ENCODE data around the gene SNCAIP.
"Not testable (repeated sequence)": the region's sequence is repeated elsewhere in the genome, so short reads cannot be mapped to it uniquely, and the experiment has no call there.

SNCAIP gene

DNA sequence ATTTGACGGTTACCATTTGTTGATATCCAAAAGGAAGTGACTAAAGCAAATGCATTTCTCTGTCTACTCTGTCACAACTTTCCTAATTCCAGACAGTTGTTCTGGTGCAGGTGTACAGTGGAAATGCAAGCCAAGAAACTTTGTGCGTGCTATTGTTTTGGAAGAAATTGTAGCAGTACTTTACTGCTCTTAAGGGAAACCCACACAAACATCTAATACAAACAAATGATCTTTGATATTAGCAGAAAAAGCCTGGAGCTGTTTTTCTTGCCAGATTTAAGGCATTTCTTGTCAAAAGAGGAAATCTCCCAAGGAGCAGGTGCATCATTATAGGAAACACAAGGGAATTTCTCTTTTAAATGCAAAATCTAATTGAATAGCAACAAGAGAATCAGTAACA lies 2.0 kb downstream of the SNCAIP start:
- DNase-seq (ENCODE audit: low read depth in 1 of 2, low spot score in 1 of 2), result no peak

DNA sequence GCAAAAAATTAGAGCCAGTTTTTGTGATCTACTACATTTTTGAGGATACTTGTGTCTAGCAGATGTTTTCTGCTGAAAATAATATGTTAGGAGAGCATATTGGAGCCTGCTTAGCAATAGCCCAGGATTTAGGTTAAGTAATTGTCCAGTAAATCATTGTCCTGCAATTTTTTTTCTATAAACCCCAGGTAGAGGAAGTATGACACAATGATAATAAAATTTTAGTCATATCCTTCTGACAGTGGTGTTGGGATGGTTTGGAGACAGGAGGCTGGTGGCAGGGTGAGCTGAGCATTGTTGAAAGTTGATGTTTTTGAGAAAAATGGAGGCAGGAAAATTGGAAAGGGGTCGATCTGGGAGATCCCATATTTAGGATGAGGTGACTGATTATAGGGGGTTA lies 3.5 kb downstream of the SNCAIP start:
- no peak for DNase-seq (ENCODE audit: low read depth in 1 of 2, low spot score in 1 of 2)

- no peak for DNase-seq (ENCODE audit: low read depth in 1 of 2, low spot score in 1 of 2)
Measured at GRCh38 chr5:122316656-122317055, 4.6 kb downstream of the SNCAIP start.

GRCh38 chr5:122319897-122320296 lies 7.9 kb downstream of the SNCAIP start:
- no peak for DNase-seq (ENCODE audit: low read depth in 1 of 2, low spot score in 1 of 2)

- no peak for DNase-seq (ENCODE audit: low read depth in 1 of 2, low spot score in 1 of 2)
Measured at GRCh38 chr5:122321921-122322320, 9.9 kb downstream of the SNCAIP start.

DNA sequence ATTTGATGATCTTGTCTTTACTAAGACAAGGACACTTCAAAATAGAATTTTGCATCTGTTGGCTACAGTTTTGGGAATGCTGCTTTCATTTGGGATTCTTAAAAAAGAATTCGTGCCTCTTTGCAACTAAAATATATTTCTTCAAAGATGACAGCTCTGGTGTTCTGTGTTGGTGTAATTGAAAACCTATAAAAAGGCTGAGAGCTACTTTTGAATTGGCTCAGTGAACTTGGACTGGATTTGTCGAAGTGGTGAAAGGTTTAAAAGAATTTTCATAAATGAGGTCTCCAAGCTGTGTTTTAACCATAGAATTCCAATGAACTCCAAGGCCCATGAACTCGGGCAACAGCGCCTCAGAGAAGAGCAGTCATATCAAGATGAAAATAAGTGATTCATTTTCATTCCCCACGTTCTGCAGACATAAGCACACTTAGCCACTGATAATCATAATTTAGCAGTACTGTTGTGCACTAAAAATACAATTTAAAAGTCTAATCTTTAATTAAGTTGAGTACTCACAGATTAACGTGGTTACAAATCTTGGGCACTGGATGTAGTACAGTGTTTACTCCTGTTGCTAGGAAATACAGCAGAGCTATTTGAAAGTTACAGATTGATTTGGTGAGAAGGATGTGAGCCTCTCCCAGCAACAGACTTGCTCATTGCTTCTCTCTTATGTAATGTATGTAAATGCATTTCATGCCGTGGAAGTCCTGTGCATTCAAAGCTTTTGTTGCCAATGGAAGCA lies 10.9 kb downstream of the SNCAIP start:
- DNase-seq (ENCODE audit: low read depth in 1 of 2, low spot score in 1 of 2), result no peak

GRCh38 chr5:122323738-122324137 lies 11.7 kb downstream of the SNCAIP start:
- no peak for DNase-seq (ENCODE audit: low read depth in 1 of 2, low spot score in 1 of 2)

GRCh38 chr5:122327110-122327509 lies 15.1 kb downstream of the SNCAIP start:
- no peak for DNase-seq (ENCODE audit: low read depth in 1 of 2, low spot score in 1 of 2)

DNA sequence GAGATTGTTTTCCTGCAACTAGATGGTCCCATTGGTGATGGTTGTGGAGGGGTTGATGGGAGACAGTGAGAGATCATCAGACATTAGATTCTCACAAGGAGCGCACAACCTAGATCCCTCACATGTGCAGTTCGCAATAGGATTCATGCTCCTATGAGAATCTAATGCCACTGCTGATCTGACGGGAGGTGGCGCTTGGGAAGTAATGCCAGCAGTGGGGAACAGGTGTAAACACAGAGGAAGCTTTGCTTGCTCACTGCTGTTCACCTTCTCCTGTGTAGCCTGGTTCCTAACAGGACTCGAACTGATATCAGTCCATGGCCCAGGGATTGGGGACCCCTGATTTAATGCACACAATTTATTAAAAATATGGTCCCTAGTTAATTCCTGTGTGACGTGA lies 18.8 kb downstream of the SNCAIP start:
- no peak for DNase-seq (ENCODE audit: low read depth in 1 of 2, low spot score in 1 of 2)

DNA sequence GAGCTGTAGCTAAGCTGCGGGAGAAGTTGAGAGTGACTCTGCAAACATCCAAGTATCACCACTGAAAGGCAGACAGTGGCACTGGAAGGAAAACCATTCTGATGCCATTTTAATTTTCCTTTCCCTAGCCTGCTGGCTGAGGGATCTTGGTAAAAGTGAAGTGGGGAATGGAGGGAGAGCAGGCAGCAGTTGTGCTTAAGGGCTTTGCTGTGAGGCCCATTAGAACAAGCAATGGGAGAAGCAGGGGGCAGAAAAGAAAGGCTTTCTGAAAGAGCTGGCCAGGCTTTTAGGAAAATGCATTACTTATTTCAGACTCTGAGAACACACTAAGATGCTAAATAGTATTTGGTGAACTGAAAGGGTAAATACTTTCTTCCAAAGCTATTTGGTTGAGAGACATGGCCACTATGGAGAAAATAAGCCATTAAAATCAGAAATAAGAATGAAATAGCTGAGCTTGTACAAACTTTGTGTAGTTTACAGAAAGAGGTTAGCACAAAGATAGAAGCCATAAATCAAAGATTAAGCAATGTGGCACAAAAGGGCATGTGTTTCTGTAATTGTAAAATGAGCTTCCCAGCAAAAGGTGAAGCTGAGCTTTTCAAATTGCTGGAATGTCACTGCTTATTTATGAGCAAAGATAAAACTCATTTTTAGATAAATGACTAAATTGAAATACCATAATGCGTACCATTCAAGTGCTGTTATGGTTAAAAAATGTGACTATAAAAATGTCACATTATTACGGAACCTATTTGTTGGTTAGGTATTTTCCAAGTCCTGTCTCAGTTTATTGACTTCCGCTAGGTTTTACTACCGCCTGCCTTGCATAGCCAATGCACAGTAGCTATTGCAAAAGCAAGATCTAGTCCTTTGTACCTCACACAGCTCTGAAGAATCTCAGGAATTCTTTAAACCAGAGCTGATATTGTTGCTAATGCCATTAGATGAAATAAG lies 20.8 kb downstream of the SNCAIP start:
- DNase-seq (ENCODE audit: low read depth in 1 of 2, low spot score in 1 of 2), result no peak

- no peak for DNase-seq (ENCODE audit: low read depth in 1 of 2, low spot score in 1 of 2)
Measured at GRCh38 chr5:122333564-122333963, 21.5 kb downstream of the SNCAIP start.

- DNase-seq (ENCODE audit: low read depth in 1 of 2, low spot score in 1 of 2), result no peak
Measured at GRCh38 chr5:122339591-122339990, 27.6 kb downstream of the SNCAIP start.

GRCh38 chr5:122341087-122341486 lies 29.1 kb downstream of the SNCAIP start:
- no peak for DNase-seq (ENCODE audit: low read depth in 1 of 2, low spot score in 1 of 2)

GRCh38 chr5:122342256-122342655 lies 30.2 kb downstream of the SNCAIP start:
- no peak for DNase-seq (ENCODE audit: low read depth in 1 of 2, low spot score in 1 of 2)

DNA sequence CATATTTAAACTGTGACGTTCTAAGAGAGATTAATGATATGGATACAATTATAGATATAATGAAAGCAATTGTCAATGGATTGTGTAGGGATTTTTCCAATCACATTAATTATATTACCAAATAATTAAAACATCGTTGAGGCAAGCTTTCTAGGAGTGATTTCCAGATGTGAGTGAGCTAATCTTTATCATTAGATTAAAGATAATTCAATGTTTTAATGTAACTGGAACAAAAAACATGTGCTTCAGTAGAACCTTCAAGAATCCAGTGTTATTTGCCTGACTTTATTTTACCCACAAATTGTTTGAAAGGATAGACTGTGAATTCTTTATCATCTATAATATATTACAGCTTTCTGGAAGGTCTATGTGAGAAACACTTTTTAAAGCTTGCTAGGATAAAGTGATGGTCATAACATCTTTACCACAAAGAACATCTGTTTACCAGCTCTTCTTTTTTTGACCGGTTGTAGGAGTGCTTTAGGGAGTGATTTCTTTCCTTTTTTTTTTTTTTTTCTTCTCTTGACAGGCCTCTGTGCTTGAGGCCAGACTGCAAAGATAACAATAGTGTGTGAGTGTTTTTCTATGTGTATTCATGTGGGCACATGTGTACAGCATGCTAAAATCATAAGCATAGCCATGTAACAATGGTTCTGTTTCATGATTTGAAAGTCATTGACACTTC lies 35.0 kb downstream of the SNCAIP start:
- DNase-seq (ENCODE audit: low read depth in 1 of 2, low spot score in 1 of 2), result no peak

DNA sequence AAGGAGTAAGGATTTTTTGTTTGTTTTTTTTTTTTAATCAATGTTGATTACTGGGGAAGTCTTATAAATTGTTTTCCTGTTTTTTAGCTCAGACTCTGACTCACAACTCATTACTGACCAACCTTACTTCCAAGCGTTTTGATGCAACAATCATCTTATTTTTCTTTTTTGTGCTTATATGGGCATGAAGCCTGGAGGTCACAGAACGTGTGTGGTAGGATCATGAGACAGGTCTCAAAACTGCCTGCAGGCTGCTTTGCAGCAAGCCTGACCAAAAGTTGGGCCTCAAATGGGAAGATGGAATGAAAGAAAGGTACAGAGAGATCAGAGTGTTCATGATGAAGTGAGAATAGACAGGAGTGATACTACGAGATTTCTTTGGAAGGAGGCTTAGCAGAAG lies 38.5 kb downstream of the SNCAIP start:
- DNase-seq (ENCODE audit: low read depth in 1 of 2, low spot score in 1 of 2), result no peak

DNA sequence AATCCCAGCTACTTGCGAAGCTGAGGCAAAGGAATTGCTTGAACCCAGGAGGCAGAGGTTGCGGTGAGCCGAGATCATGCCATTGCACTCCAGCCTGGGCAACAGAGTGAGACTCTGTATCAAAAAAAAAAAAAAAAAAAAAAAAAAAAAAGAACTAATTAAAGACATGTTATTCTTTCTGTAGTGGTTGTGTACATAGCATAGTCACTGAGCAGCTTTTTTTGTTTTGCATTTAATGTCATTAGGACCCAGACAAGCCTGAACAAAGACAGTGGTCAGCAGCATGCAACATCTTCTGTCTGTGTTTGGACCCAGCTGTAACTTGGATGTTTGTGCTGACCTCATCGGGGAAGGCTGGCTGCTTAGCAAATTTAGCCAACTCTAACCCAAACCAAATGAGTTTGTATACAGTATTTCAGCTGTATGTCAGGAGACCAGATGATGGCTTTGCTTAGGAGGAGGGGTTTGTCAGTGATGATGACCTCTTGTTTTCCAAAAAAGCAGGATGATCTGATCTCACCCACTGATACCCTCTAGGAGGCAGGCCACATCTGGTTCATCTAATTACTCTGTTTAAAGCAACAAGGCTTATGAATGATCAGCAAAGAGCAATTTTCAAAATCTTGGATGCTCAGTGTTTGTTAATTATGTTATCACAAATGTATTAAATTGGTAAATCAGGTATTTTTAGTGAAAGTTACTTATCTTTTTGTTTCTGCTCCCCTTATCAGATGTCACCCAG lies 39.5 kb downstream of the SNCAIP start:
- DNase-seq (ENCODE audit: low read depth in 1 of 2, low spot score in 1 of 2), result no peak

- no peak for DNase-seq (ENCODE audit: low read depth in 1 of 2, low spot score in 1 of 2)
Measured at GRCh38 chr5:122352331-122352730, 40.3 kb downstream of the SNCAIP start.

GRCh38 chr5:122353361-122353760 lies 41.3 kb downstream of the SNCAIP start:
- DNase-seq (ENCODE audit: low read depth in 1 of 2, low spot score in 1 of 2), result not testable (repeated sequence)

DNA sequence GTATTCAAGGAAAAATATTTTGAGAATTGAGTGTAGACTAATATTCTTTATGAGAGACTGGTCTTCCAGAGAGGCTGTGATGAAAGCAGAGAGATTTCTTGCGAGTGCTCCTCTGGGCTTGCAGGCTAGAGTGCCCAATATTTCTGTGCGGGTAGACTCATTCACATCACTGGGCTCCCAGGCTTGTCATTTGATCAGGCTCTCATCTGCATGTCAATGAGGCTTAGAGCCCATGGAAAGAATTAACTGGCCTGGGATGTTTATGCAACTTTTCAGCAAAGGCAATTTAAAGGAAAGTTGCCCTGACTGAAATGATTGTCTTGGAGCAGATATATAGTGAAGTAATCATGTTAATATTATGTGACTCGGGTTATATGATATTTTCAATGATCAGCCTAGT lies 42.3 kb downstream of the SNCAIP start:
- no peak for DNase-seq (ENCODE audit: low read depth in 1 of 2, low spot score in 1 of 2)

DNA sequence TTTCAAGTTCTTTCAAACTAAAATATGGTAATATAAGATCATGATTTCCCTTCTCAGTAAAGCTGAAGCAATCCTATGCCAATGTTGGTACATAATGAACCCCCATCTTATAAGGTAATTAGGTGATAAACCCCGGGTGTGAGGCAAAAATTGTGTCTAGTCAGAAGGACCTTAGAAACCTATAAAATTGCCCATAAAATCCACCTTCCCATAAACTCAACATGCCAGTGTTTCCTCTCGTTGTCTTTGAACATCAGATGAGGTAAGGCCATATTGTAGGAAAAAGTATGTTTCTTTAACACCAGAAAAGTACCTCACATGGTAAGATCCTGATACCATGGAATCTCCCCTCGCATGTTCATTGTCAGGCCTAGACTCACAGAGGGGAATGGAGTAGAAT lies 43.3 kb downstream of the SNCAIP start:
- DNase-seq (ENCODE audit: low read depth in 1 of 2, low spot score in 1 of 2), result no peak

All from stimulated activated CD4-positive, alpha-beta T cell treated with anti-CD3 and anti-CD28 coated beads, Interleukin-15, amount 100 ng/mL, for 1 hour (primary cell).